PFSK-1 (cell line): ENCODE results near the gene ALDH1A3.

Source experiments
- POLR2AphosphoS5 ChIP-seq: IDR thresholded peaks from 2 replicates; pipeline ENCODE4 v1.6.1; 2012; ENCODE audit warnings: low read depth, mild to moderate bottlenecking, control low read depth, low read length, moderate library complexity
- TAF1 ChIP-seq: IDR thresholded peaks from 2 replicates; pipeline ENCODE4 v1.6.1; 2012; ENCODE audit warnings: low read length, control low read depth, borderline replicate concordance; ENCODE audit not compliant: insufficient read depth

DNA sequence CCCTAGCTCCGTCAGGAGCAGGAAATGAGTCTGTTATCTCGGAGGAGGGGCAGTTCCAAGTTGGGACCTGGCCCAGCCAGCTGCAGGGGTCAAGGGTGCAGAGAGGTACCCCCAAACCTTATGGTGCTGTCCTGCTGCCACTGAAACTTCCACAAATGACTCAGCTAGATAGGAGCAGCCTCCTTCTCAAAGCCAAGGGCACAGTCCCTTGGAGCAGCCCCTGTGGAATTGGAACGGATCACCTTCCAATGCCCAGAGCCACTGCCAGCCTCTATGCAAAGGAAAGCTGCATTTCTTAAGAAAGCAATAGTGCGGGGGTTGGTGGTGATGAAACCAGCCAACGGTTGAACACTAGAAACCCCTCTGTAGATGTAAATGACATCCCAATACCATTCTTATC, 20.0 kb downstream of the ALDH1A3 start:
- no peak for TF ChIP-seq POLR2AphosphoS5
- no peak for TF ChIP-seq TAF1
